Measurements from ENCODE around the gene UBL7.

DNA sequence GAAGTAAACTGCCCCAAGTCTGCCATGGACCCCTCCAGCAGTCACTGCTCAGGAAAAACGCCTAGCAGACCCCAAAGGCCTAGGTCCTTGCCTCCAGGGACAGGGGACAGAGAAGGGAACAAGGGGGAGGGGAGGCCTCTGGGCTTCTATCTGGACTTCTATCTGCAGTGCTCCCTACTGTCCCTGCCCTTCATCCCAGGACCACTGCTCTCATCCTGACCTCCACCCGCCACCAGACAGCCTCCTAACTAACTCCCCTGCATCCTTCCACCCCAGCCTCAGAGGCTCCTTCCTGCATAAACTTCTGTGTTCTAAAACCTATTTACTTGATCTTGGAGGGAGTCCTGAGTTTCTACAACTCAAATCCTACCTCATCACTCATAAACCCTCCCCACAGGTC lies 52.6 kb downstream of the UBL7 start:
- TF ChIP-seq, protein P1, sequence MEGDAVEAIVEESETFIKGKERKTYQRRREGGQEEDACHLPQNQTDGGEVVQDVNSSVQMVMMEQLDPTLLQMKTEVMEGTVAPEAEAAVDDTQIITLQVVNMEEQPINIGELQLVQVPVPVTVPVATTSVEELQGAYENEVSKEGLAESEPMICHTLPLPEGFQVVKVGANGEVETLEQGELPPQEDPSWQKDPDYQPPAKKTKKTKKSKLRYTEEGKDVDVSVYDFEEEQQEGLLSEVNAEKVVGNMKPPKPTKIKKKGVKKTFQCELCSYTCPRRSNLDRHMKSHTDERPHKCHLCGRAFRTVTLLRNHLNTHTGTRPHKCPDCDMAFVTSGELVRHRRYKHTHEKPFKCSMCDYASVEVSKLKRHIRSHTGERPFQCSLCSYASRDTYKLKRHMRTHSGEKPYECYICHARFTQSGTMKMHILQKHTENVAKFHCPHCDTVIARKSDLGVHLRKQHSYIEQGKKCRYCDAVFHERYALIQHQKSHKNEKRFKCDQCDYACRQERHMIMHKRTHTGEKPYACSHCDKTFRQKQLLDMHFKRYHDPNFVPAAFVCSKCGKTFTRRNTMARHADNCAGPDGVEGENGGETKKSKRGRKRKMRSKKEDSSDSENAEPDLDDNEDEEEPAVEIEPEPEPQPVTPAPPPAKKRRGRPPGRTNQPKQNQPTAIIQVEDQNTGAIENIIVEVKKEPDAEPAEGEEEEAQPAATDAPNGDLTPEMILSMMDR (IDR thresholded peaks at IDR 0.05; ENCODE audit: low read length): no peak
- no peak for TF ChIP-seq EZH2 (optimal IDR thresholded peaks at IDR 0.05; ENCODE audit: low read depth, low read length)
- no peak for TF ChIP-seq EZH2phosphoT487 (IDR thresholded peaks at IDR 0.05; ENCODE audit: low read length)

Data from MM.1S (cell line).